ENCODE results near the gene HINT2.
A peak's percentile ranks its signal among the peaks of the same experiment; 100 is the strongest.

HINT2 gene

DNA sequence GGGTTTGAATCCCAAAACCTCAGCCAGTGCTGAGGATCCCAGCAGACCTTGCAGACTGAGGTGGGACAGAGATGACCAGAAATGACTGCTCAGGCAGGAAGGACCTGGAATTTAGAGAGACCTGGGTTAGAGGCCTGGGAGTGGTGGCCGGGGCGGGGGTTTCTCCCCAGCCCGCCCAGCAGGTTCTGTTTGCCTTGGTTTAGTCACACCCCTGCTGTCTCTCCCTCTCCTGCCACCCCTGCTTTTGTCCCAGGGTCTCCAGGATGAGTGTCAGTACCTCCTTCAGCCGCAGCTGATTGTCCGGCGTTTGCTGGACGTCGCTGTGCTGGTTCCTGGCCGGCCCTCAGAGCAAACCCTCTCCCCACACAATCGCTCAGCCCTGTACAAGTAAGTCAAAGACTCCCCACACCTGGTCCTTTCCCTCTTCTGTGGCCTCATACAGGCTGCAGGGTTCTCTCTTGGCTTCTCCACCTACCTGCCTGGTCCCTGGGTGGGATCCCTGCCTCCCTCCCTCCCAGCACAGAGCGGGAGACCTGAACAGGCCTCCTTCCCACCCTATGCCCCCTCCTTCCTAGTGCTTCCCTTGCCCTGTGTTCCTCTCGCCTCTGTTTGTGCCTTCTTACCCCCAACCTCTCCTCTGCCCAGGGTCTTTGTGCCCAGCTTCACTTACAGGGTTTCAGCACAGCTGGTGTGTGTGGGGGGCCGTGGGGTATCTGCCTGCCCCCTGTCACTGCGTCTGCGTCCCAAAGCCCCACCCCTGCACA, 26.2 kb upstream of the HINT2 start:
- FAIRE-seq (no peak), DNase-seq (ENCODE audit: low spot score) (no peak)

DNA sequence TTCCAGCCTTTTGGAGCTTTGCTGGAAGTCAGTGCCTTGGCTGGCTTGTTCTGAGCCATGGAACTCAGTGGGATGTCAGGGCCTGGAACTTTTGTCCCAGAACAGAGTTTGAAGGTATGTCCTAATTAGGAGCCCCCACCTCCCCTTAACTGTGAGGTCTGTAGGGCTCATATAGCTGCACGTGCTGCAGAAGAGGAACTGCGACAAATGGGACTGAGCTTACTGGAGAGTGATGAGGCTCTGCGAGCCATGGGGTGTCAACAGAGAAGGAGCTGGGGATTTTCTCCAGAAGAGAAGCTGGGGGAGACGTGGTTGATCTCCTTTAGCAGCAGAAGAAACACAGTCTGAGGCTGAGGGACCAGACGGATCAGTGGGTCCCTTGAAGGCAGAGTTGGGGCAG, 25.1 kb upstream of the HINT2 start:
- FAIRE-seq, result no peak

DNA sequence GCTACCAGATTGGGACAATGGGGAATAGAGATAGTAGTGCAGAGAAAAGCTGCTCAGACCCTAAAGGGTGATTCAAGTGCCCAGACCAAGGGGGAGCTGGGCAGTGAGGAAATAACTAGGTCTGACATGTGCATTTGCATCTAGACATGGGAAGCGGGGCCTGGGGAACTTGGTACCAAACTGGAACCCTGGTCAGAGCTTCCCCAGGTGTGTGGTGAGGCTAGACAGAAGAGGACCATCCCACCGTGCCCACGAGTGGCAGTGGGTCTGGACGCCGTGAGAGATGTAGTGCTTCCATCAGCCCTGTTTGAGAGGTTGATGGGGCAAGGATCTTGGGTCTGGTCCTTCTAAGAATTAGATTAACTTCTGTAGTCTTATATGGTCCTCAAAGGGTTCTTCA, 21.8 kb upstream of the HINT2 start:
- DNase-seq (ENCODE audit: low spot score) (no peak), FAIRE-seq (no peak)

More for the DNA sequence above, 25.1 kb upstream of the HINT2 start:
- no peak for DNase-seq (ENCODE audit: low spot score)

DNA sequence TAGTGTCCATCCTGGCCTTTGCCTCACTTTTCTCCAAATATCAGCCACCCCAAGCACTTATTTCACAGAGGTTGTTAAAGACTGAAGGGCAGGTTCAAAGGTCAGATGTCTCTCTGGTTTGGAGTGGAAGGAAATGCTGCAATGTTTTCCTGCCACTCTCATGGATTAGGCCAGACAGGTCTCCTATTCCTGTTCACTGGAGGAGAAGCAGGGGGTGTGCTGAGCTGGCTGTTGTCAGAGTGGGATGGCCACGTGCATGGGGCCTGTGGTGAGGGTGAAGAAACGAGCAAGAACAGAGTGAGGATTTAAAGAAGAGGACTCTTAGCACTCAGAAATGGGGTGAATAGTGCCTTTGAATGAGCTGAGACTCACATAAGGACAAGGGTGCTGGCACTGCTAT, 20.9 kb upstream of the HINT2 start:
- DNase-seq (ENCODE audit: low spot score) (no peak), FAIRE-seq (no peak)

DNA sequence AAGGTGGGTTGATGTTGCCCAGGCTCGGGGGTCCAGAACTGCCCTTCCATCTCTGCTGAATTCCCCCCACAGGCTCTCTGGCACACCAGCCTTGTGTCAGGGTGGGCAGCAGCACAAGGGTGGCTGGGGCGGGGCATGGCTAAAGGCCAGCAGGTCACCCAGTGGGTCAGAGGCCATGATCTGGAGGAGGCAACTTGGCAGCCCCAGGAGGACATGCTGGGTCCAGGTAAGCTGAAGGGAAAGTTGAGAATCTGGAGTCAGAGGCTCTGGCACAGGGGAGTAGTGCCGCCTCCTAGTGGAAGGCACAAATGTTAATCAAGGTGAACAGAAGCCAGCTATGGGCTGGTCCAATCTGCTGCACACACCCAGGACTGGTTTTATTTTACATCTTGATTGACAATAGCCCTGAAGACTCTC, 20.4 kb upstream of the HINT2 start:
- DNase-seq (ENCODE audit: low spot score) (no peak), FAIRE-seq (no peak)

DNA sequence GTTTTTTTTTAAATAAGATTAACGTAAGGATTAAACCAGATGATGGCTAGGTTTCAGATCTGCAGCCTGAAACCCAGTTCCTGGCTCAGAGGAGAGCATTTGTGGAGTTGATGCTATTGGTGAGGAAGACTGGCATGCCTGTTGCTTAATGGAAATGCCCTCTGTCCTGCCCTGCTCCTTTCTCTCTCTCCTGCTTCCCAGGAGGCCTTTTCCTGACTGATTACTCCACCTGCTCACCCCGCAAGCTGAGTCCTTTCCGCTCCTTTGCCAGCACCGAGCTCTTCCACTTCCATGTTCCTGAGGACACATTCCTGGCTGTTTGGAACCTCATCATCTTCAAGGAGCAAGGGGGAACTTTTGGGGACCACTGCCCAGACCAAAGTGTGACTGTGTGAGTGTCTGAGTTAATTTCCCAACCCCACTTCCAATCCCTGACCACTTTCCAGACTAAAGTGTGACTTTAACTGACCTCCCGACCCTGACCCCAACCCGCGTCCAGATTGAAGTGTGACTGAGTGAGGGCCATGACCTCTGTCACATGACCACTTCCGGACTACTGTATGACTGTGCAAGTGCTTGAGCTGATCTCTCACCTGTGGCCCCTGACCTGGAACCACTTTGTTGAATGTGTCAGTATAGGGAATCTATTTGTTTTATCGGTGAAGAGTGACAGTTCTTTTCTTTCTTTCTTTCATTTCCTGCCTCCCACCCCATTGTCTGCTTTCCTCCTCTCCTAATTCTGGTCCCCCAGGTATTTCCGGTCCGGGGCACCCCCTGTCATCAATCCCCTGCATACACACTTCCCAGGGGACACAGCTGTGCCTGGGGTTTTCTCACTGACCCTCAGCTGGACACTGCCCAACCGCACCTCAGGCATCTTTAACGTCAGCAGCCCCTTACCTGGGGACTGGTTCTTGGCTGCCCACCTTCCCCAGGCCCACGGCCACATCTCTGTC, 19.7 kb upstream of the HINT2 start:
- peak; percentile 27 for FAIRE-seq
- DNase-seq (ENCODE audit: low spot score), result no peak

DNA sequence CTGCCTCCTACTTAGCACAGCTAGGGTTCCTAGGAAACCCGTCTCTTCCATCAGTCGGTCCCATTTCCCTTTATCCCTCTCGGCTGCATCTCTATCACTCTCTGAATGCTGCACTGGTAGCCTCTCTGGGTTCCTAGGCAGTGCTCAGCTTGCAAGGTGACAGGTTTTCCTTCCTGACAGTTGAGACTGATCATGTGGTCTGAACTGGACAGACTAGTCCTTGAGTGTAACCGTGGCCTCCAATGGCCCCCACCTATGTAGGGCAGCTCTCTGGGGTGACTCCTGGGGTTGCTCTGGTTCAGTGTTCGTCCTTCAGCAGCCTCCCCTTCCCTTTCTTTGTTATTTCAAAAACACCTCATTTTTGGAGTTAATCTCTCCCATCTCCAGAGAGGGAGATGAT, 18.0 kb upstream of the HINT2 start:
- no peak for DNase-seq (ENCODE audit: low spot score)
- no peak for FAIRE-seq

DNA sequence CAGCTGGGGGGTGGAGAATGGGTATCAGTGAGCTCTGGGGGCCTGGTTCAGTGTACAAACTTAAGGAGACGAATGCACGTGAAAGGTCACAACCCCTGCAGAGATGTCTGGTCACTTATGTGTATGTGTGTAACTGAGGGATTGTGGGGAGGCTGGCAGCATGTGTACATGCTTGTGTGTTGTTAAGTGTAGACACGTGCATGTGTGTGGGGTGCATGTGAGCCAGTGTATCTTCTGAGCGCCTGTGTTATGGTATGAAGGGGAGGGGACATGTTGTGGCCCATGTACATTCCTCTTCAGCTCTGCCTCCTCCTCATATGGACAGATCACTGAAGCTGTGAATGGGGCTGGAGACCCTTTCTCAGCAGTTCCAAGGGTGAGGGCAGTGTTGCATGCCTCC, 16.2 kb upstream of the HINT2 start:
- DNase-seq (ENCODE audit: low spot score) (no peak), FAIRE-seq (no peak)

DNA sequence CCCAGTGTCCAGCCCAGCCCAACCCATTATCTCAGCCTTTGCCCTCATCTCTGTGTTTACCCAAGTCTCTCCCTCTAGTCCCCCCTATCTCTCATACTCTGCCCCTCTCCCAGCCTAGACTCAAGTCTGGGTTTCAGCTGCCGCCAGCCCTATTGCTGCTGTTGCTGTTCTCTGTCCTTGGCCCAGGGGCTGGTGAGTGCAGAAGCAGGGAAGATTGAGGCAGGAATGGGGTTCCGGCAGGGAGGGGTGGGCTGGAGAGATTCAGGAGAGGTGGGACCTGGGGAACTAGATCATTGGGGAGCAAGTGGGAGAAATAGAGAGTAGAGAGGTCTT, 14.9 kb upstream of the HINT2 start:
- DNase-seq (ENCODE audit: low spot score), result peak; percentile 25
- FAIRE-seq, result no peak

DNA sequence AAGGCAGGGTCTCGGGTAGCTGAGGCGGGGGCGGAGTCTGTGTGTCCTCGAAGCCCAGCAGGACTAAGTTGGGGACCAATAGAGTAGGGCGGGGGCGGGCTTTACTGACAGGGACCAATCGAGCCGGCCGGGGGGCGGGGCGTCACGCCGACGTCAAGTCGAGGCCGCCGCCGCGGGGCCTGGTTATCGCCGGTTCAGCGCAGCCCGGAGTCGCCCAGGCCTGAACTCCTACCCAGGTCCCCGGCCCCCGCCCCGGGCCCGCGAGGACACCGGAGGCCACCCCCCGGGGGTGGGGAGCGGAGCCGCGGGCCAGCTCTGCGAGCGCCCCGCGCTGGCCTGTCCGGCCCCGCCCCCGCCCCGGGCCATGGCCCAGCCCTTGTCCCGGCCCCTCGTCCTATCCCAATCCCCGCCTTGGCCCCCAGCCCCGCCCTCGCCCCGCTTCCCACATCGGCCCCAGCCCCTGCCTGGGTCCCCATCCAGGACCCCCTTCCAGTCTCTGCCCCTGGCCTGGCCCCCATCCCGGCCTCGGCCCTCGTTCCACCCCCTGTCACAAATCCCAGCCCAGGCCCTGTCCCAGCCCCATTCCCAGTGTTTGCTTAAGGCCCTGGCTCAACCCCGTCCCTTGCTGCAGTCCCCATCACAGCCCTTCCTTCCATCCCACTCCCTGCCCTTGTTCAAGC, 14.4 kb upstream of the HINT2 start, which contains the start of gene TMEM8B:
TSS of gene TMEM8B (plus strand) at position 145 of the 680 bp plus-strand sequence. CDS start at position 365, 220 bp downstream.
- no peak for FAIRE-seq
- peak; percentile 97 for DNase-seq (ENCODE audit: low spot score)

DNA sequence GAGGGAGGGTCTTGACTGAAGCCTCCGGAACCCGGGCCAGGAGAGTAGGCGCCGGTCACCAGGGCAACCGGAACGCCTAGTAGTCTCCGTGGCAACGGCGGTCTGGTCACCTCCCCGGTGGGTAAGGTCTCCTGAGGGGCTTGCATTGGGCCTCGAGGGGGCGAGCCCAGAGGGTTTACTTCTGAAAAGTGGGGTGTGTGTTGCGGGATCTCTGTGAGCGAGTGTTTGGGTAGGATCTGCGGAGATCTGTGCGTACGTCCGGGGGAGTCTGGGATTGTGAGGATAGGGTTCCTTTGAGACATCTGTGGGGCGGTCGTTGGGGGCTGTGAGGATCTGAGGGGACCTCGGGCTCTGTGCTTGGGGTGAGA, 13.9 kb upstream of the HINT2 start, which contains the start of gene FAM221B:
TSS of gene FAM221B (minus strand) at position 17 of the 368 bp plus-strand sequence. CDS start 2,571 bp downstream, outside the sequence.
- DNase-seq (ENCODE audit: low spot score) (peak; percentile 20), FAIRE-seq (no peak)

DNA sequence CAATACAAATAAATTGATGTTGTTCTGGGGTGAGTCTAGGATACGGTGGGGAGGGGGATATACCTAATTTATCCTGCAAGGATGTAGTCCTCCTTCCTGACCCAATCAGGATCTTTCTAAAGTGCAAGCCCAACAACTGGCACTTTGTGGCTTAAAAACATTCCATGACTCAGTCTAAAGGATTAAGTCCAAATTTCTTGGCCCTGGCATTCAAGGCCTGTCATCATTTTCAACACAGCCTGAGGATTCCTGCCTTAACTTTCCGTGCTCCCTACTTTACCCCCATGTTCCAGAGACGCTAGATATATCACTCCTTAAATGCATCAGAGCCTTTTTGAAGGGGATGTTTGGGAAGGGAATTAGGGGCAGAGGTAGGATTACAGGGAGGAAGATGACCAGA, 12.6 kb upstream of the HINT2 start:
- FAIRE-seq, result no peak

DNA sequence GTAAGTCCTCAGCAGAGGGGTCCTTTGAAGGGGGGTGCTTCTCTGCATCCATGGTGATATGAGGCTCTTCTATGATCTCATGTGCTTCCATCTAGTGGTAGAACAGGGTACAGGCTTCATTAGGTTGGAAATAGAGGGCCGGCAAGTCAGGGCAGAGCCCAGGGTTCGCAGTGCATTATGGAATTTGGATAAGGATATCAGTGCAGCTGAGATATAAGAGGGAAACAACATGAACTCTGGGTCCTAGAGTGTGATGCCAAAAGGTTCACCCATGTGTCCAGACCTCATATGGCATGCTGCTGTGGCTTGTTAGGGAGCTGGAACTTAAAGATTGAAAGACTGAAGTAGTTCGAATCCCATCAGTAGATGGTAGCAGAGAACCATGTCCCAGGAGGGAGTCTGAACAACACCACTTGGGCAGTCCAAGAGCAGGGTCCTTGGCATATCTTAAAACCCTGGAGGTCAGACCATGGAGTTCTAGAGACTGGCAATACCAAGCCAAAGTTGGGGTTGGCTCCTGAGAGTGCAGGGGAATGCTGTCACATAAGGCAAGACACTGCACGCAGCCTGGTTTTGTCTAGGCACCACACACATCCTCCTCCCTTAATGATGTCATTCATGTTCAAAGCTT, 11.3 kb upstream of the HINT2 start:
- FAIRE-seq (no peak), DNase-seq (ENCODE audit: low spot score) (peak; percentile 41)

More for the DNA sequence above, 12.6 kb upstream of the HINT2 start:
- no peak for DNase-seq (ENCODE audit: low spot score)

DNA sequence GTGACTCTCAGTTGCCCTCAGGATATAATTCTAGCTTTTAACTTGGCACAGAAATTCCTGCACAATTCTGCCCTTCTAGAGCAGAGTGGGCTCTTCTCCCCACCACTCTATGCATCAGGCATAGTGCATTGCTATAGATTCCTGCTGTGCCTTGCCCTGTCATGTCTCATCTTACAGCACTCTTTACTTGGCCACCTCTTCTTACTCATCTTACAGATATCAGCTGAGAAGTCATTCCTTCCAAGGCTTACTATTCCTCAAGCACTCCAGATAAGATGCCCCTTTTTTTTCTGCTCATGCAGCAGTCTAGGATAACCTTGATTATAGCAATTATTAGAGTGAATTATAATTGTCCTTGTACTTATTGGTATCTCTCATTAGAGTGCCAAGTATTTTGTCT, 8.1 kb upstream of the HINT2 start:
- DNase-seq (ENCODE audit: low spot score) (no peak), FAIRE-seq (no peak)

DNA sequence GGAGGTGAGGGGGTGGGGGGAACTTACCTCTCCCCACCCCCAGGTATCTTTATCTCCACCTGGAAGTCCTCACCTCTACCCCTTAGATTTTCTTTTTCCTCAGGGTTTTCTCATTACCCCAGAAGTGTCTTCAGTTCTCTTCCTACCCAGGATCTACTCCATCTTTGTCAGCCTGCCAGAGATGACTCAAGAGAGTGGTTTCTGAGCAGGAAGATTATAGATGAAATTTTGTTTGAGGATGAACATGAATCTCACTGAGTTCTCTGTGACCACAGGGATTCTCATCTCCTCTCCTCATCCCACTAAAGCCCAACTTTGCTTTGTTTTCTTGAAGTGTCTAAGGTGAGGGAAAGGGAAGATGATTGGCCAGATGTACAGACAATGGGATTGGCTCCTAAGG, 5.2 kb upstream of the HINT2 start:
- no peak for DNase-seq (ENCODE audit: low spot score)
- FAIRE-seq, result no peak

DNA sequence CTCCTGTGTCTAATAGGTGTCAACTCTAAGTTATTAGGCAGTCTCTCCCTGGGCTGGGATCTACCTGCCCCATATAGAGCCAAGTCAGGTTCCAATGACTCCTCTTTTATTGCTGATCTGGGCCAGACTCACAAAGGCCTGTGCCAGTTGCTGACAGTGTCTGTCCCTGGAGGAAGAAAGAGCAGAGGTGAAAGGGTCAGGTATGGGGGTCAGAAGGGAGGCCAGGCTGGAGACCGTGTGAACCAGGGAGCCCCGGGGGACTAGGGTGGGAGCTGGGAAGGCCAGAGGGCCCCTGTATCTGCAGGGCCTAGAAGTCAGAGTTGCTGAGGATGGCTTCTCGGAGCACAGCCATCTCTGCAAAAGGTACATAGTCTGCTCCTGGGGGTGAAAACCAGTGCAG, 3.5 kb upstream of the HINT2 start:
- FAIRE-seq (no peak), DNase-seq (ENCODE audit: low spot score) (no peak)

DNA sequence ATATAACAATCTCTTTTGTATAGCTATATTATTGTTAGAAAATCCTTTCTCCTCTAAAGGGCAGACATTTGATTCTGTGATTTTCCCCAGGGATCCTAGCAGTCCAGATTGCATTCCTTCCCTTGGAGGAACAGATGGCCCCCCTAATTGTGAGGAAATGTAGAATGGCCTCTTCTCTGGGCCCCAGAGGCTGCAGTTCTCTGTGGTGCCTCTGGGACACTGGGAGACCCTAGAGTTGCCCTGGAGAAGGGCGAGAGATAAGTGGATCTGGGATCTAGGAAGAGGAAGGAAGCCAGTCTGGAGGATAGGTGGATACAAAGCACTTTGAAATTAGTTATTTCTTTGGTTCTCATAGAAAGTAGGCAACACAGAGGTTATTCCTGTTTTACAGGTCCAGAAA, 1.9 kb upstream of the HINT2 start:
- FAIRE-seq, result no peak

DNA sequence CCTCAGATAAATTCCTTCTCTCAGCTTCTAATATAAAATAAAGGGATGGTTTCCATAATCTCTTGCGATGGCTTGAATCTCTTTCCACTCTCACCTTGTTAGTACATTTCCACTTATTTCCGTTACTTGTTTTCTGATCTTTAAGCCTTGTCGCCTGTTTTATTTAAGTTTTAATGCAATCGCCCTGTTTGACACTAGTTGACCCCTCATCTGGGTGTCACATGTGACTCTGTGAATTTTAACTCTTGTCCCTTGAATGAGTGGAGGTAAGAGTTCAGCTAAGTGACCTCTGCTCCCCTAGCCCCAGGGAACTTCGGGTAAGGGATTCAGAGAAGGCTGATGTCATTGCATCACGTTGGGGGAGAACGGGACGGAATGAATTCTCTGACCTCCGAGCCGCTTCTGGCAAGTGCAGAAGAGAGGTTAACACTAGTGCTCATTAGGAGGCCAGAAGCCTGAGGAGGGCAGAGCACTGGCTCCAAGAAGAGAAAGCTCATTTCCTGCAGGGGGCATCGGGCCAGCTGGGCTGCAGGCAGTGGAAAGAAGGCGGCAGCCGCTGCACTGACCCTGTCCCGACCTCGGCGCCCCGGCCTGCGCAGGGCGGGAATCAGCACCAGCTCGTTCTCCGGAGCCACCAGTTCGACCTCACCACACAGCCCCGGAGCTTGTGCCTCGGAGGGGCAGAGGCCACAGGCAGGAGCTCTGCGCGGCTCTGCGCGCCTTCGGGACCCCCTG, 569 bp downstream of the HINT2 start:
- FAIRE-seq (no peak), DNase-seq (ENCODE audit: low spot score) (peak; percentile 76)

More for the DNA sequence above, 1.9 kb upstream of the HINT2 start:
- DNase-seq (ENCODE audit: low spot score), result peak; percentile 40

DNA sequence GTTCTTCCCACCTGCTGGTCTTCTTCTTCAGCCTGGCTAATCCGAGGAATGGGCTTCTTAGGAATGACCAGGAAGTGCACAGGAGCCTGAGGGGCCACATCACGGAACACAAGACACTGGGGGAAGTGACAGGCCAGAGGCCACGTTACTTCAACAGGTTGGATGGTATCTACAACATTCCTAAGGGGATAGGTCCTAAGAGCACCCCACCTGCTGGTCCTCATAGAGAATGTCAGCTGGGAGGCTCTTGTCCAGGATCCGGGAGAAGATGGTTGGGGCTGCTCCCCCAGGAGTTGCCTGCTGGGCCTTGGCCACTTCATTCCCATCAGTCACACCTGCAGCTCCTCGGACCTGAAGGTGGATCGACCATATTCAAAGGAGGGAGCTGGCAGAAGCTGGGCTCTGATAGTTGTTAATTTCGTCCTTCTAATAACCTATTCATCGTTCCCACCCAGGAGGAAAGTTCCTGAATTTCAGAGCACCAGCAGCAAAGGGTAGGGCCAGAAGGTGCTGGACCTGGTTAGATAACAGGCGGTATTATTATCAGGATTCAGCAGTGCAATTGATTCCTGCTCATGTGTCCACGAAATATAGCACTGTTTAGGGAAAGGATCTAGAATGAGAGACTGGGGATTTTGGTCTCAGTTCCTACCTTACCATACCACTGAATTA, 1.3 kb downstream of the HINT2 start:
- FAIRE-seq (peak; percentile 23), DNase-seq (ENCODE audit: low spot score) (peak; percentile 55)

DNA sequence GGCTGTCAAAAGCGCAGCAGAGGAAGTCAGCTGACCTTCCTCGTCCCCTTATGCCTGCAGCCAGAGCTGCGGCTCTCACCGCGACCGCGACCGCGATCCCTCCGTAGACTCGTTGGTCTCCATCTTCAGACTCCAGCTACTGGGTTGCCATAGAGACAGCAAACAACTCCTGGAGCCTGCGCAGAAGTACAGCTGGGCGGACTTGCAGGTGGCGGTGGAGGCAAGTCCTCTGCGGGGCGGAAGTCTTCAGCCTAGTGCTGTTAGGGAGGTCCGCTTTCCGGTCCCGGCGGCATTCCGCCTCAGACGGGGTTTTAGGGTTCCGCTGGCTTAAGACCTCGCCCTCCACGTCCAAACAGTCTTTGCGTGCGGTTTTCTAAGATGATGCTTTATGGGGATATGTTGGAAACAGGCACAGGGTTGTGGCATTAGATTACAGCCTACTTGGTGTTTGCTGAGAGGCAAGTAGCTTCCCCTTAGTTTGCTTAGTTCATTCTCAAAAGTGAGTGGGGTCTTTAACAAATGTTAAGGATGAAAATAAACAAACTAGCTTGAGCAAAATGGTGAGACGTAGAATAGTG, 2.7 kb downstream of the HINT2 start, which contains the start of gene SPAG8:
TSS of gene SPAG8 (minus strand) at position 238 of the 578 bp plus-strand sequence. CDS start at position 123, 115 bp downstream.
- FAIRE-seq (no peak), DNase-seq (ENCODE audit: low spot score) (peak; percentile 92)
